ENCODE data around the gene TUBG2.

Gene TUBG2

DNA sequence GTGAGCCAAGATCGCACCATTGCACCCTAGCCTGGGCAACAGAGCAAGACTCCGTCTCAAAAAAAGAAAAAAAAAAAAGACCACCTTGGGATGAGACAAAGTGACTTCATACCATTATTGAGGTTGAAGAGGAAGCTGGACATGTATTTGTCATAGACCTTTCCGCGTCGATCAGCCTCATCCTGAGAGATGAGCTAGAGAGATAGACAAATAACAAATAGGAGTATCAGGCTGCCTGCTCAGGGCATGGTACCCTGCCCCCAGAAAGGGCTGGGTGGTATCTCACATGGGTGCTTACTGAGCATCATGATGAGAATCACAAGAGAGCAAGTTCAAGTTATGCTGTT, 45.4 kb downstream of the TUBG2 start:
- Histone ChIP-seq H2AFZ (ENCODE audit: low read depth, low read length) (no peak overlapping the region), H4K20me1 (ENCODE audit: insufficient read depth, low read length) (no peaks in the 10 kb centered on the region), H3K9me3 (ENCODE audit: insufficient read depth, low read length) (no peaks in the 10 kb centered on the region), H3K9ac (ENCODE audit: low read length) (peak overlapping the region; percentile 54), H3K4me3 (ENCODE audit: low read length) (peak overlapping the region; percentile 15; the same call in 1 of the 2 replicates), H3K36me3 (replicated peaks; ENCODE audit: low read depth, low read length) (peaks cover 60% of the 10 kb centered on the region), H3K27ac (ENCODE audit: low read length) (peak overlapping the region; percentile 92), H3K4me1 (ENCODE audit: low read length) (peaks cover 83% of the 10 kb centered on the region), H3K4me2 (ENCODE audit: low read length) (peak overlapping the region; percentile 63), H3K27me3 (ENCODE audit: low read depth, low read length) (no peaks in the 10 kb centered on the region), H3K79me2 (ENCODE audit: low read length) (no peaks in the 10 kb centered on the region)
- no peak for TF ChIP-seq EZH2phosphoT487 (IDR thresholded peaks at IDR 0.05; ENCODE audit: low read depth)
- TF ChIP-seq, protein P1, sequence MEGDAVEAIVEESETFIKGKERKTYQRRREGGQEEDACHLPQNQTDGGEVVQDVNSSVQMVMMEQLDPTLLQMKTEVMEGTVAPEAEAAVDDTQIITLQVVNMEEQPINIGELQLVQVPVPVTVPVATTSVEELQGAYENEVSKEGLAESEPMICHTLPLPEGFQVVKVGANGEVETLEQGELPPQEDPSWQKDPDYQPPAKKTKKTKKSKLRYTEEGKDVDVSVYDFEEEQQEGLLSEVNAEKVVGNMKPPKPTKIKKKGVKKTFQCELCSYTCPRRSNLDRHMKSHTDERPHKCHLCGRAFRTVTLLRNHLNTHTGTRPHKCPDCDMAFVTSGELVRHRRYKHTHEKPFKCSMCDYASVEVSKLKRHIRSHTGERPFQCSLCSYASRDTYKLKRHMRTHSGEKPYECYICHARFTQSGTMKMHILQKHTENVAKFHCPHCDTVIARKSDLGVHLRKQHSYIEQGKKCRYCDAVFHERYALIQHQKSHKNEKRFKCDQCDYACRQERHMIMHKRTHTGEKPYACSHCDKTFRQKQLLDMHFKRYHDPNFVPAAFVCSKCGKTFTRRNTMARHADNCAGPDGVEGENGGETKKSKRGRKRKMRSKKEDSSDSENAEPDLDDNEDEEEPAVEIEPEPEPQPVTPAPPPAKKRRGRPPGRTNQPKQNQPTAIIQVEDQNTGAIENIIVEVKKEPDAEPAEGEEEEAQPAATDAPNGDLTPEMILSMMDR (IDR thresholded peaks at IDR 0.05; ENCODE audit: low read depth, low read length): no peak

DNA sequence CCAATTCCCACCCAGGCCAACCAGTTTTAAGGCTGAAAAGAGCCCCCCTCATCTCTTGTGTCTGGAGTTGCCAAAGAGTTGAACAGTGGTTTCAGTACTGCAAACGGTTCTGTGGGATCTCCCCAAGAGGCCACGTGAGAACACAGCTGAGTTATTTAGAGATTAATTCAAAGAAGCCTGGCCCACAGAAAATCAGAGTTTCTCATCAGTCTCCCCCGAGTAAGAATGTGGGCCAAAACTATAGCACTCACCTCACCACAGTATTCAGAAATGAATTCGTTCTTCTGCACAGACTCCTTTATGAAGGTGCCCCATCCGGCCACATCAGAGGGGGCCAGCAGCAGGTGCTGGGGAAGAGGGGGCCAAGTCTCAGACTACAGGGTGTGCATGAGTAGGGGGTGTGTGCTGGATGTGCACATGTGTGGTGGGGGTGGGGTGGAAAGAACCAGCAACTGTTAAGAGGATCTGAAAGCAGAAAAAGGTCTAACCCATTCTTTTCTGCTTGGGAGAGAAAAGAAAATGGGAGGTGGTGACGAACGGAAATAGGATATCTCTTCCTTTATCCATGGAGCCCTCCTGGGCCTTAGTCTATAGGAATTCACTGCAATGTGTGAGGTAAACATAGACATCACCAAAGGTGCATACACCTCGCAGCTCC, 45.9 kb downstream of the TUBG2 start:
- TF ChIP-seq, protein P1 (IDR thresholded peaks at IDR 0.05; ENCODE audit: low read depth, low read length): no peak
- TF ChIP-seq EZH2phosphoT487 (IDR thresholded peaks at IDR 0.05; ENCODE audit: low read depth): peak; percentile 97
- H3K27ac ChIP-seq (ENCODE audit: low read length): peak overlapping the region; percentile 92
- H3K9ac ChIP-seq (ENCODE audit: low read length): peak overlapping the region; percentile 66
- H4K20me1 ChIP-seq (ENCODE audit: insufficient read depth, low read length): no peaks in the 10 kb centered on the region
- H3K4me1 ChIP-seq (ENCODE audit: low read length): peaks cover 84% of the 10 kb centered on the region
- peaks cover 65% of the 10 kb centered on the region for H3K36me3 ChIP-seq (replicated peaks; ENCODE audit: low read depth, low read length)
- H3K4me2 ChIP-seq (ENCODE audit: low read length): peak overlapping the region; percentile 77
- no peak overlapping the region for H2AFZ ChIP-seq (ENCODE audit: low read depth, low read length)
- no peaks in the 10 kb centered on the region for H3K27me3 ChIP-seq (ENCODE audit: low read depth, low read length)
- H3K4me3 ChIP-seq (ENCODE audit: low read length): peak overlapping the region; percentile 47
- H3K9me3 ChIP-seq (ENCODE audit: insufficient read depth, low read length): no peaks in the 10 kb centered on the region
- no peaks in the 10 kb centered on the region for H3K79me2 ChIP-seq (ENCODE audit: low read length)

GRCh38 chr17:42706732-42707131, 47.6 kb downstream of the TUBG2 start:
- TF ChIP-seq, protein P1 (IDR thresholded peaks at IDR 0.05; ENCODE audit: low read depth, low read length): no peak
- no peak for TF ChIP-seq EZH2phosphoT487 (IDR thresholded peaks at IDR 0.05; ENCODE audit: low read depth)
- Histone ChIP-seq H3K4me3 (ENCODE audit: low read length) (no peak overlapping the region), H3K27ac (ENCODE audit: low read length) (peak overlapping the region; percentile 92), H3K9me3 (ENCODE audit: insufficient read depth, low read length) (no peaks in the 10 kb centered on the region), H2AFZ (ENCODE audit: low read depth, low read length) (no peak overlapping the region), H3K27me3 (ENCODE audit: low read depth, low read length) (no peaks in the 10 kb centered on the region), H3K4me2 (ENCODE audit: low read length) (peak overlapping the region; percentile 77), H3K36me3 (replicated peaks; ENCODE audit: low read depth, low read length) (peaks cover 55% of the 10 kb centered on the region), H3K79me2 (ENCODE audit: low read length) (no peaks in the 10 kb centered on the region), H3K4me1 (ENCODE audit: low read length) (peaks cover 76% of the 10 kb centered on the region), H4K20me1 (ENCODE audit: insufficient read depth, low read length) (no peaks in the 10 kb centered on the region), H3K9ac (ENCODE audit: low read length) (peak overlapping the region; percentile 66; the same call in 1 of the 2 replicates)

DNA sequence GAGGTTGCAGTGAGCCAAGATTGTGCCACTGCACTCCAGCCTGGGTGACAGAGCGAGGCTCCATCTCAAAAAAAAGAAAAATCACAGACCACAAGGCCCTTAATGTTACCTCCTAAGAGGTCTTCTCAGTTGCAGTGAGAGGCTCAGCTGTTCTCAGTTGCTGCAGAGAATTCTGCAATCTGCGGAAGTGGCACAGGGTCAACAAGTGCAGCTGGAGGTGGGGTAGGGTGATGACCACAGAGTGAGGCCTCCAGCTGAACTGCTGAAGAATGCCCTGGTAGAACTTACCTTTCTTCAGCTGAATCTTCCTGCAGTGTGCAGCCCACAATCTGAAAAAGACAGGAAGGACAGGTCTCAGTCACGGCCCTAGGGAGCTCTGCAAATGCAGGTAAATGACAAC, 49.5 kb downstream of the TUBG2 start:
- no peak overlapping the region for H3K9ac ChIP-seq (ENCODE audit: low read length)
- peak overlapping the region; percentile 24 for H3K4me2 ChIP-seq (ENCODE audit: low read length)
- H2AFZ ChIP-seq (ENCODE audit: low read depth, low read length): no peak overlapping the region
- peaks cover 57% of the 10 kb centered on the region for H3K4me1 ChIP-seq (ENCODE audit: low read length)
- no peak for TF ChIP-seq EZH2phosphoT487 (IDR thresholded peaks at IDR 0.05; ENCODE audit: low read depth)
- TF ChIP-seq, protein P1 (IDR thresholded peaks at IDR 0.05; ENCODE audit: low read depth, low read length): no peak
- no peaks in the 10 kb centered on the region for H4K20me1 ChIP-seq (ENCODE audit: insufficient read depth, low read length)
- 0 out of 2 replicates have a peak overlapping the region, but pooled peaks have one; percentile 21 for H3K27ac ChIP-seq (ENCODE audit: low read length)
- H3K4me3 ChIP-seq (ENCODE audit: low read length): no peak overlapping the region
- H3K36me3 ChIP-seq (replicated peaks; ENCODE audit: low read depth, low read length): peaks cover 55% of the 10 kb centered on the region
- no peaks in the 10 kb centered on the region for H3K79me2 ChIP-seq (ENCODE audit: low read length)
- no peaks in the 10 kb centered on the region for H3K27me3 ChIP-seq (ENCODE audit: low read depth, low read length)
- no peaks in the 10 kb centered on the region for H3K9me3 ChIP-seq (ENCODE audit: insufficient read depth, low read length)

Data from OCI-LY3 (cell line).